Prostate gland (tissue), 2 donors: Measurements from ENCODE around the gene CREM. TPM values are rescaled to one million over a fixed set of nuclear protein-coding genes. Genes with fewer than 3 reads are reported as not detected.

Experiments
- DNase-seq: peaks from one replicate; pipeline ENCODE4 v3.0.0-alpha.2; 2019; ENCODE audit warnings: low spot score
- H3K27ac ChIP-seq, 2 donors: fragments of 200-600 bp; sonication (generic); 2 replicates each; pipeline ENCODE4 v1.5.1; 2017 to 2019
- H3K27me3 ChIP-seq: fragments of 200-600 bp; sonication (generic); replicated peaks from 2 replicates; pipeline ENCODE4 v1.5.1; 2019; ENCODE audit not compliant: insufficient read depth
- H3K36me3 ChIP-seq, 2 donors: fragments of 200-600 bp; sonication (generic); 1 replicate in 1 of 2; 2 replicates in 1 of 2; pipeline versions ENCODE4 v1.5.1 to v1.8.1; 2017 to 2019
- H3K4me1 ChIP-seq: fragments of 200-600 bp; sonication (generic); replicated peaks from 2 replicates; pipeline ENCODE4 v1.5.1; 2019
- H3K4me3 ChIP-seq, 2 donors: fragments of 200-600 bp; sonication (generic); 2 replicates each; pipeline ENCODE4 v1.5.1; 2017 to 2019
- H3K9me3 ChIP-seq: fragments of 200-600 bp; sonication (generic); 2 replicates; pipeline ENCODE4 v1.5.1; 2017
- POLR2A ChIP-seq: fragments of 450-650 bp; IDR thresholded peaks from one replicate; pipeline ENCODE4 v1.6.1; 2016; ENCODE audit warnings: antibody characterized with exemption, mild to moderate bottlenecking
- POLR2AphosphoS5 ChIP-seq: sonication (generic); formaldehyde crosslinking; IDR thresholded peaks from one replicate; pipeline ENCODE4 v1.6.1; 2017; ENCODE audit warnings: antibody characterized with exemption
- WGBS: methylation state at CpG from one replicate; pipeline ENCODE4 v1.1.5; 2018; 5-methylcytosine and 5-hydroxymethylcytosine counted together
- intact Hi-C: fragments of 100-400 bp; cut with DNase I; formaldehyde crosslinking; loops from one replicate; pipeline ENCODE4 v1.14.2; 2022
- total RNA-seq, 2 donors: library from RNA; depleted of rRNA; stranded (reverse); fragments of >200 nt; gene quantifications; one replicate each; pipeline ENCODE4 v1.1.0, GENCODE V29; 2016
- TF ChIP-seq, protein P1 (sequence below), 4 experiments: fragments of 200-600 bp in 2 of 4; fragments of 450-650 bp in 2 of 4; sonication (generic) in 2 of 4; IDR thresholded peaks; 1 replicate in 3 of 4; 2 replicates in 1 of 4; pipeline ENCODE4 v1.5.1; 2016 to 2019; ENCODE audit warnings: antibody characterized with exemption in 4 of 4, mild to moderate bottlenecking in 2 of 4, moderate library complexity in 2 of 4

The CREM gene
- total RNA-seq, 2 donors from 2014 or later, result 25.5 to 75.3 TPM

DNA sequence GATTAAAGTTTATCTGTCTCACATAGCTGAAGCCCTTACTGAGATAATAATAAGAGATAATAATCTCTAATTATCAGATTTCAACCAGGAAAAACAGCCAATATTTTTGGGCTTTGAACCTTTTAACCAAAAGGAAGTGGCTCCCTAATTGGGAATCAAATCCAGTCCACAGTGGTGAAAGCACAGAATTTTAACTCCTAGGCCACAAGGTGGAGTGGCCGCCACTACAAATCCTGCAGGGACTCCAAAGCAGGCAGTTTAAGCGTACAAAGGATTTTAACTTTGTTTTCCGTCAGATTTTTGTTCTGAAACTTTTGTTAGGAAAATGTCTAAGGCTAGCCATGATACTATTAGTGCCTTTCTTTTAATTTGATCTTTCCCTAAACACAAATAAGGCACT is 110.1 kb downstream of the CREM start:
- H3K27me3 ChIP-seq, result no peaks in the 10 kb centered on the region
- H3K9me3 ChIP-seq, result no peaks in the 10 kb centered on the region
- H3K36me3 ChIP-seq, result no peaks in the 10 kb centered on the region
- TF ChIP-seq, protein P1, sequence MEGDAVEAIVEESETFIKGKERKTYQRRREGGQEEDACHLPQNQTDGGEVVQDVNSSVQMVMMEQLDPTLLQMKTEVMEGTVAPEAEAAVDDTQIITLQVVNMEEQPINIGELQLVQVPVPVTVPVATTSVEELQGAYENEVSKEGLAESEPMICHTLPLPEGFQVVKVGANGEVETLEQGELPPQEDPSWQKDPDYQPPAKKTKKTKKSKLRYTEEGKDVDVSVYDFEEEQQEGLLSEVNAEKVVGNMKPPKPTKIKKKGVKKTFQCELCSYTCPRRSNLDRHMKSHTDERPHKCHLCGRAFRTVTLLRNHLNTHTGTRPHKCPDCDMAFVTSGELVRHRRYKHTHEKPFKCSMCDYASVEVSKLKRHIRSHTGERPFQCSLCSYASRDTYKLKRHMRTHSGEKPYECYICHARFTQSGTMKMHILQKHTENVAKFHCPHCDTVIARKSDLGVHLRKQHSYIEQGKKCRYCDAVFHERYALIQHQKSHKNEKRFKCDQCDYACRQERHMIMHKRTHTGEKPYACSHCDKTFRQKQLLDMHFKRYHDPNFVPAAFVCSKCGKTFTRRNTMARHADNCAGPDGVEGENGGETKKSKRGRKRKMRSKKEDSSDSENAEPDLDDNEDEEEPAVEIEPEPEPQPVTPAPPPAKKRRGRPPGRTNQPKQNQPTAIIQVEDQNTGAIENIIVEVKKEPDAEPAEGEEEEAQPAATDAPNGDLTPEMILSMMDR (IDR thresholded peaks at IDR 0.05), result no peak
- TF ChIP-seq POLR2AphosphoS5, result no peak
- no peak for TF ChIP-seq POLR2A
- no peak overlapping the region for H3K27ac ChIP-seq
- 76% methylated on average over 3 of the region's 3 CpGs for WGBS
- no peak overlapping the region for H3K4me3 ChIP-seq
- H3K4me1 ChIP-seq, result no peaks in the 10 kb centered on the region
- intact Hi-C loops, result loop anchor here (10.0 kb wide), 1 partner anchor 328 kb away; no protein-coding TSS in a partner anchor
- DNase-seq, result no peak

GRCh38 chr10:35237766-35238512 is 111.3 kb downstream of the CREM start:
- H3K27ac ChIP-seq, result no peak overlapping the region
- no peak for DNase-seq
- H3K27me3 ChIP-seq, result no peaks in the 10 kb centered on the region
- TF ChIP-seq POLR2A (no peak), POLR2AphosphoS5 (no peak)
- TF ChIP-seq, protein P1 (IDR thresholded peaks at IDR 0.05), result no peak
- no peaks in the 10 kb centered on the region for H3K36me3 ChIP-seq
- H3K4me3 ChIP-seq, result no peak overlapping the region
- H3K4me1 ChIP-seq, result no peaks in the 10 kb centered on the region
- H3K9me3 ChIP-seq, result no peaks in the 10 kb centered on the region
- intact Hi-C loops, result loop anchor here (10.0 kb wide), 1 partner anchor 327 kb away; no protein-coding TSS in a partner anchor
- 85% methylated on average over 15 of the region's 15 CpGs for WGBS

DNA sequence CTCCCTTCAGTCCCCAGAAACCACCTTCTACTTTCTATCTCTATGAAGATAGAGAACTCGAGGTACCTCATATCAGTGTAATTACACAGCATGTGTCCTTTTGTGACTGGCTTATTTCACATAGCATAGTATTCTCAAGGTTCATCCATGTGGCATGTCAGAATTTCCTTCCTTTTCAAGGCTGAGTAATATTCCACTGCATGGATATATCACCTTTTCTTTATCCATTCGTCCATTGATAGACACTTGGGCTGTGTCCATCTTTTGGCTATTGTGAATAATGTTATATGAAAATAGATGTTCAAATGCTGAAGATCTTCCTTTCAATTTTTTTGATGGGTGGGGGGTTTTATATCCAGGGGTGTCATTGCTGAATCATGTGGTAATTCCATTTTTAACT is 117.9 kb downstream of the CREM start:
- TF ChIP-seq POLR2A, result no peak
- TF ChIP-seq POLR2AphosphoS5, result no peak
- Histone ChIP-seq H3K9me3 (no peaks in the 10 kb centered on the region), H3K27me3 (no peaks in the 10 kb centered on the region), H3K36me3 (no peaks in the 10 kb centered on the region), H3K27ac (no peak overlapping the region), H3K4me1 (no peaks in the 10 kb centered on the region), H3K4me3 (no peak overlapping the region)
- intact Hi-C loops, result no loop called here
- no peak for DNase-seq
- 67% methylated on average over 2 of the region's 2 CpGs for WGBS

DNA sequence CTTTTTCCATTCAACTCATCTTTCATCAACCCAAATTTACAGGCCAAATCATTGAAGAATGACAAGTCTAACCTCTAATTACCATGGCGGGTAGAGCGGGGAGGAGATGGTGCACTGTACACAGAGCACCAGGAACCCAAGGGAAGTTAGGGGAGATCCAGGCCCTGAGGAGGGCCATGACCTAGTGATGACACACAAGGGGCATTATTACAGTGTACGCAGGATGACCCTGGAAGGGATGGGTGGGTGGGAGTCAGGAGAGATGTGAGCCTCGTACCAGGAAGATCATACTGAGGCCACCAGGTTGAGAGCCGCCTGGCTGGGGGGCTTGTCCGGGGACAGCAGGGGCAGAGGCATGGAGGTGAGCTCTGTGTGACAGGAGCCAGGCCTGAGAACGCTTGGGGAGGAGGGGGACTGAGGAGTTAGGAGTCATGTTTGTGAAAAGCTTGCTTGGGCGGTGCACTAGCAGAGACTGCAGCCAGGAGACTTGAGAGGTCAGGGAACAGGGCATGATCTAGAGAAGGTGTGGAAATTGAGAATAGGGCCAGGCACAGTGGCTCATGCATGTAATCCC is 120.2 kb downstream of the CREM start:
- intact Hi-C loops, result no loop called here

GRCh38 chr10:35251373-35252100 is 124.9 kb downstream of the CREM start:
- H3K36me3 ChIP-seq, result no peaks in the 10 kb centered on the region
- 80% methylated on average over 6 of the region's 6 CpGs for whole genome bisulfite sequencing
- DNase-seq, result no peak
- TF ChIP-seq POLR2AphosphoS5 (no peak), POLR2A (no peak)
- TF ChIP-seq, protein P1 (IDR thresholded peaks at IDR 0.05), result no peak
- no peaks in the 10 kb centered on the region for H3K9me3 ChIP-seq
- no peaks in the 10 kb centered on the region for H3K4me1 ChIP-seq
- intact Hi-C loops, result no loop called here
- no peak overlapping the region for H3K27ac ChIP-seq
- no peak overlapping the region for H3K4me3 ChIP-seq
- no peaks in the 10 kb centered on the region for H3K27me3 ChIP-seq

More for the DNA sequence above, 120.2 kb downstream of the CREM start:
- TF ChIP-seq, protein P1 (IDR thresholded peaks at IDR 0.05), result no peak
- no peak for TF ChIP-seq POLR2A
- TF ChIP-seq POLR2AphosphoS5, result no peak
- Histone ChIP-seq H3K9me3 (no peaks in the 10 kb centered on the region), H3K4me1 (no peaks in the 10 kb centered on the region), H3K36me3 (no peaks in the 10 kb centered on the region), H3K27me3 (no peaks in the 10 kb centered on the region), H3K27ac (no peak overlapping the region), H3K4me3 (no peak overlapping the region)
- 82% methylated on average over 8 of the region's 8 CpGs for WGBS
- DNase-seq, result no peak
